H1 (cell line): ENCODE data around the gene NEDD4L.

ENCODE experiments used
- BRCA1 ChIP-seq: IDR thresholded peaks from 2 replicates; pipeline ENCODE4 v1.6.1; 2012; ENCODE audit warnings: low read depth, low read length, improper control_type of control experiment
- CTCF ChIP-seq, 3 experiments: IDR thresholded peaks; 1 replicate in 2 of 3; 2 replicates in 1 of 3; pipeline versions ENCODE4 v1.5.1 to v1.6.1; 2011; ENCODE audit warnings: low read length in 3 of 3, mild to moderate bottlenecking in 3 of 3, inconsistent platforms in 2 of 3, low read depth in 1 of 3, moderate library complexity in 1 of 3; ENCODE audit not compliant: insufficient read depth in 1 of 3; ENCODE audit errors: control extremely low read depth in 1 of 3
- EZH2 ChIP-seq: fragments of 200-600 bp; sonication (generic); IDR thresholded peaks from 2 replicates; pipeline ENCODE4 v1.7.1; 2012; ENCODE audit warnings: low read depth, mild to moderate bottlenecking, moderate library complexity, low read length, inconsistent platforms; ENCODE audit not compliant: severe bottlenecking
- JUN ChIP-seq: IDR thresholded peaks from 2 replicates; pipeline ENCODE4 v1.6.1; 2011; ENCODE audit warnings: low read depth, mild to moderate bottlenecking, improper control_type of control experiment, low read length
- POLR2A ChIP-seq, 2 experiments: IDR thresholded peaks; 1 replicate in 1 of 2; 2 replicates in 1 of 2; pipeline ENCODE4 v1.6.1; 2011; ENCODE audit warnings: low read depth in 2 of 2, low read length in 2 of 2, mild to moderate bottlenecking in 2 of 2; ENCODE audit errors: control extremely low read depth in 1 of 2
- RFX5 ChIP-seq: IDR thresholded peaks from 2 replicates; pipeline ENCODE4 v1.6.1; 2011; ENCODE audit warnings: low read depth, low read length, improper control_type of control experiment, borderline replicate concordance
- SIRT6 ChIP-seq: IDR thresholded peaks from one replicate; pipeline ENCODE4 v1.7.1; 2012; ENCODE audit warnings: low read length, inconsistent platforms
- SRF ChIP-seq: IDR thresholded peaks from 2 replicates; pipeline ENCODE4 v1.6.1; 2011; ENCODE audit warnings: mild to moderate bottlenecking, low read depth, low read length, moderate library complexity
- TAF7 ChIP-seq: optimal IDR thresholded peaks from 2 replicates; pipeline ENCODE3; 2011; ENCODE audit warnings: low read depth, mild to moderate bottlenecking, inconsistent platforms, low read length, moderate library complexity, borderline replicate concordance
- YY1 ChIP-seq: IDR thresholded peaks from 2 replicates; pipeline ENCODE4 v1.6.1; 2011; ENCODE audit warnings: low read depth, mild to moderate bottlenecking, low read length
- ZNF274 ChIP-seq: IDR thresholded peaks from 2 replicates; pipeline ENCODE4 v1.7.0; 2012; ENCODE audit warnings: low read length, borderline replicate concordance; ENCODE audit errors: extremely low read depth

GRCh38 chr18:58284699-58285448 lies 240.8 kb downstream of the NEDD4L start:
- TF ChIP-seq RFX5 (no peak), BRCA1 (no peak), YY1 (no peak), ZNF274 (no peak), EZH2 (no peak), TAF7 (no peak), SIRT6 (no peak), SRF (no peak), POLR2A (IDR thresholded peaks at IDR 0.05; ENCODE audit: control extremely low read depth in 1 of 2, low read depth in 2 of 2, low read length in 2 of 2) (no peak), JUN (no peak), CTCF (IDR thresholded peaks at IDR 0.05; ENCODE audit: control extremely low read depth in 1 of 3, insufficient read depth in 1 of 3, low read depth in 1 of 3, low read length in 3 of 3) (no peak)
